HG02884 (cell line): Measurements from ENCODE around the gene UBQLNL.
A peak's percentile ranks its signal among the peaks of the same experiment; 100 is the strongest.

Source experiments
- ATAC-seq: cut with Tn5 transposase; IDR thresholded peaks from one replicate; pipeline ENCODE4 v1.9.1; 2021; ENCODE audit warnings: mild to moderate bottlenecking, moderate library complexity; ENCODE audit not compliant: unreplicated experiment

The UBQLNL gene

DNA sequence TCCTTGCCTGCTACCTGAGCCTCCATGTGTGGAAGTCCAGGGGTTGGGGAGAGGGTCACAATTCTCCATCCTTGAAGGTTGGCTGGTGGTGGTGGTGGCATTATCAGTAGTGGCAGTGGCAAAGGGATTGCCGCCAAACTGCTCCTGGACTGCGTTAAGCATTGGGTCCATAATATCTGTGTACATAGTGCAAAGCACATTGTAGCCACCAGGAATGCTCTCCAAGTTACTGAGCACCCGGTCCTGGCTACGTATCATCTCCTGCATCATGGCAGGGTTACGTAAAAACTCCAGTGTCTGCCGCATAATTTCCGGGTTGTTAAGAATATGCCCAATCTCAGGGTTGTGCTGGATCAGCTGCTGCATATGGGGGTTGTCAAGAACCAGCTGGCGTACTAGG is 7.9 kb downstream of the UBQLNL start:
- ATAC-seq: no peak

DNA sequence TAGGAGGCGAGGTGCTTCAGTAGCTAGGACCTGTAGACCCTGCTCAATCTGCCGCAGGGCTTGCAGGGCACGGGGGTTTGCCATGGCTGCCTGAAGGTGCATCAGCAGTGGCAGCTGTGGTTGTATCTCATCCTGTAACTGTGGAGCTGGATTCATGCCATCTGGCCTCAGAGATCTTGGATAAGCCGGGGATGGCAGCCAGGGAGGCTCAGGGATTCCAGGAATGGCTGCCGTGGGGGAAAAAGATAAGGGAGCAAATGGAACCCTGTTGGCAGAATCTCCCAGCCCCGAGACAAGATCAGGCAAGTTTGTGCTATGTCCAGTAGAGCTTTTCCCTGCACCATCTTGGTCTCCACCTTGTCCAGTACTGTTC is 8.6 kb downstream of the UBQLNL start:
- ATAC-seq: no peak

DNA sequence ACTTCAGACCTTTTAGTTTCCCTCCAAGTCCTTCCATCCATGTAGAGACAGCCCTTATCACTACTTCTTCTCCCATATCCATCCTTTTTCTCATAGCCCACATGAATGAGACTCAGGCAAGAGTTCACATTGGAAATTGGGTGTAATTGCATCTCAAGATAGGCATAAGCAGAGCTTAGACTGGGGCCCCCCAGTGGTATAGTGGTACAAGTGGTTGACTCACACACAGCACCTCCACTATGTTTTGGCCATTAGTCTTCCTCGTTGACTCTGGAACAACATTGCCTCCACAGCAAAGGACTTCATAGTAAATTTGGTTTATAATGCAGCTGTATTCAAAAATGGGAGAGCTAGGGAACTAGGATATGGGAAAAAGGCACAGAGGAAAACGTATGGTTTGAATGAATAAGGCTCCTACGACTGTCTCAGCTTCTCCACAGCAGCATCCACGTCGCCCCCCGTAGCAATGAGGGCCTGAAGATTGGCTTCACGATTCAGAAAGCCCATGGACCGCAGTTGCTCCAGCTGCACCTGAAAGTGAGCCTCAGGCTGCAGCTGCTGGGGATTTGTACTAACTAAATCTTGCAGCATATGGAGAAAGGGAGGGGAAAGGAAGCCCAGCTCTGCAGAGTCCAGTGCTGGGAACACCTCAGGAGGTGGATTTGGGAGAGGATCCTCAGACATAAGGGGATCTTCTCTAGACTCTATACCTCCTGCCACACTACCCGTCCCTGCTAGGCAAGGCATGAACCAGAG is 9.1 kb downstream of the UBQLNL start:
- ATAC-seq: no peak

DNA sequence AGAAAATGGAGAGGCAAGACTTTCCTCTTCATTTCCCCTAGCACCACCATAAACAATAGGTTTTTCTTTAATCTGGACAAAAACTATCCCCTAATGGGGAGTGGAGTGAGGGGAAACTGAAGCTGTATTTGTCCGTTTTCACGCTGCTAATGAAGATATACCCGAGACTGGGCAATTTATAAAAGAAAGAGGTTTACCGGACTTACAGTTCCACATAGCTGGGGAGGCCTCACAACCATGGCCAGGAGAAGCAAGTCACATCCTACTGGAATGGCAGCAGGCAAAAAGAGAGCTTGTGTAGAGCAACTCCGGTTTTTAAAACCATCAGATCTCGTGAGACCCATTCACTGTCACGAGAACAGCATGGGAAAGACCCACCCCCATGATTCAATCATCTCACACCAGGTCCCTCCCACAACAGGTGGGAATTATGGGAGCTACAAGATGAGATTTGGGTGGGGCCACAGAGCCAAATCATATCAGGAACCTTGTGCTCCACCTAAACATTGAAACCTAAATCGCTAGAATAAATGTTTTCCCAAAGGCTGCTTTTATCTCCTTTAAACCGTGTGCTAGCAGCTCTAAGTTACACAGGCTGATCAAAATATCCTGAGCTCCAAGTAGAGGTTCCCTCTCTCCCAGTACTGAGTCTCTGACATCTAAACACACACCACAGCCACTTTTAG is 11.0 kb downstream of the UBQLNL start:
- ATAC-seq: no peak

DNA sequence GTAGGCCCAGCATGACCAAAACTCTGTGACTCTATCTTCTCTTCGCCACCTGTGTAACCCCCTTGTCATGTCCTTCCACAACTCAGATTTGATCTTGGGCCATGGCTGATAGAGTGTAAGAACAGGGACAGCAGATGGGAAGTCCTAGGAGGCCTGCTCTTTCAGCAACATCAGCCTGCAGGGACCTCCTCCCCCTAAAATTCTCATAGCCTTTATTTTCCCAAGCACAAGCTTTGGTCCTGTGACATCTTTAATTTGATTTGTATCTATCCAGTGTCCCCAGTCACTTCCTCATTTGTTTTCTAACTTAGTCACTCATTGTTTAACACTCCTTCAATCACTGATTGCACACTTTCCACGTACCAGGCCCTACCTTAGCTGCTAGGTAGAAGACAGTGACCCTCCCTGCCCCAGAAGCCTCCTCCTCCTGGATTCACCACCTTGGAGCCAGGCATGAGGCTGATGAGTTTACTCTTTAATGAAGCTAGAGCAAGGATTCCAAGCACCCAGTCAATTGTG is 12.0 kb downstream of the UBQLNL start:
- ATAC-seq: no peak

DNA sequence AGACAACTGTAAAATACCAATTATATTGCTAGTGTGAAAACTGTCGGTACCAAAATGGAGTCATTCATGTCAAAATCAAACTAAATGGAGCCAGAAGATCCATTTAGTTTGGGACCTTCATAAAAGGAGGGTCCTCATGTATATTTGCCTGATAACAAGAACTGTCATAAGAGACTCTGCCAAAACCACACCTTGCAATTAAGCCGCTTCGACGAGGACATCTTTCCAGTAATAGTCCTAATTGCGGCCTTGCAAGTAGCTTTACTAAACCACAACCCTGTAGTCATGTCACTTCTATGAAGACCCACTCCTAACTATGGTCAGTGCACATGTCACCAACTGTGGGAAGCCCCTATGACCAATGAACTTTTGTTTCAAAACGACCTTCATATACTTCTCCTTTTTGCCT is 16.1 kb downstream of the UBQLNL start:
- no peak for ATAC-seq

DNA sequence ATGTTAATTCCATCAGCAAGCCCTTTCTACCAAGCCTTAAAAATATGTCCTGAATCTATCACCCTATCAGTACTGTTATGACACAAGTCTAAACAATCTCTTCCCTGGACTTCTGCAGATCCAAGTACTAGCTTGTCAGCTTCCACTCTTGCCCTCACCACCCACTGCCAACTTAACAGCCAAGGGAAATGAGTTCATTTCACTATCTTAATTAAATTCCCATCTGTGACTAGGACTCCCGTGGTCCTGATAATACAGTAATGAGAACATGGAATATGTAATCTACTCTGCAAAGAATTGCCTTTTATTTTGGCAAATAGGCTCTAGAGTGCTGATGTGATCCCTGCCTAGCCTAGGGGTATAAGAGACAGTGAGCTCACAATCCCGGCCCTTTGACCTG is 16.8 kb downstream of the UBQLNL start:
- ATAC-seq: no peak

DNA sequence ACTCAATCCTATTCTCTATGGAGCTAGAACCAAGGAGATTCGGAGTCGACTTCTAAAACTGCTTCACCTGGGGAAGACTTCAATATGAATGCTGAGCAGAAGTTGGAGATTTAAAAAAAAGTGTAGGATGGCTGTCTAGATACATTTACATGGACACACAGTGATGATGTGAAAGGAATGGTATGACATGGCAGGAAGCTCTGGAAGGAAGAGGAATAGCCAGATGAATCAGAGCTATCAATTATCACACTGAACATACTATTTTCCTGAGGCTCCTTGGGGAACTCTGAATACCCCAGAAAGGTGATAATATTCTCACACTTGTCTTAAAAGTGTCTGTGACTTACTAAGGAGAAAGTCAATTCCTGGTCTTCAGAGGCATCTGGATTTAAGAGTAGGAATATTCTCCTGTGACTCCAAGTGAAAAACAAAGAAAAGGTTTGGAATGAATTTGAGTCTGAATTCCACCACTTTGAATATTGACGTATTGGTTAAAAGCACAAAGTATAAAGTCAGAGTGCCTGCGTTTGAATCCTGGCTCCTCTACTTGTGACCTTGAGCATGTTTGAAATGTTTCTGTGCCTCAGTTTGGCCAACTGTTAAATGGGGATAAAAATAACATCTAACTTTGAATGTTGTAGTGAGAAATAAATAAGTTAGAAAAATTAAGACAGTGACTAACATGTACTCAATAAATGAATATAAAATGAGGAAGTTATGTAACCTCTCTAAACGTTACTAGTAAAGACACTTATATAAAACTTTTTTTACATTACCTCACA is 26.7 kb downstream of the UBQLNL start:
- ATAC-seq: no peak

DNA sequence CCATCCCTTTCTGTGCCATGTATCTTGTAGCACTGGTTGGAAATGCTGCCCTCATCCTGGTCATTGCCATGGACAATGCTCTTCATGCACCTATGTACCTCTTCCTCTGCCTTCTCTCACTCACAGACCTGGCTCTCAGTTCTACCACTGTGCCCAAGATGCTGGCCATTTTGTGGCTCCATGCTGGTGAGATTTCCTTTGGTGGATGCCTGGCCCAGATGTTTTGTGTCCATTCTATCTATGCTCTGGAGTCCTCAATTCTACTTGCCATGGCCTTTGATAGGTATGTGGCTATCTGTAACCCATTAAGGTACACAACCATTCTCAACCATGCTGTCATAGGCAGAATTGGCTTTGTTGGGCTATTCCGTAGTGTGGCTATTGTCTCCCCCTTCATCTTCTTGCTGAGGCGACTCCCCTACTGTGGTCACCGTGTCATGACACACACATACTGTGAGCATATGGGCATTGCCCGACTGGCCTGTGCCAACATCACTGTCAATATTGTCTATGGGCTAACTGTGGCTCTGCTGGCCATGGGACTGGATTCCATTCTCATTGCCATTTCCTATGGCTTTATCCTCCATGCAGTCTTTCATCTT is 27.6 kb downstream of the UBQLNL start:
- no peak for ATAC-seq

DNA sequence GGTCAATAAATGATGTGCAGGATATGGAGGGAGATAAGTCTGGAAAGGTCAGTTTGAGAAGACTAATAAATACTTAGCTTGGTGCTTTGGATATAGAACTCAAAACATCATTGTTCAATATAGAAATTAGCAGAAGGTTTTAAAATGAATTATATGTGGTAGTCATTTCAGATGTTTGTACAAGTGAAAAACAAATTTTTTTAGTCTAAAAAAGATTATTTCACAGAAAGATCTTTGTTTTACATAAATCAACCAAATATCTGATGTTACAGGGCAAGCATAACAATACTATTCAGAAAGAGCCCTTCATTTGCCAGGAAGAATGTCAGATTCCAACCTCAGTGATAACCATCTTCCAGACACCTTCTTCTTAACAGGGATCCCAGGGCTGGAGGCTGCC is 28.1 kb downstream of the UBQLNL start, which contains the start of gene OR52D1:
Gene OR52D1 (plus strand): TSS at position 301 of the 400 bp plus-strand sequence. CDS start 22 bp downstream, at position 323.
- ATAC-seq: no peak

DNA sequence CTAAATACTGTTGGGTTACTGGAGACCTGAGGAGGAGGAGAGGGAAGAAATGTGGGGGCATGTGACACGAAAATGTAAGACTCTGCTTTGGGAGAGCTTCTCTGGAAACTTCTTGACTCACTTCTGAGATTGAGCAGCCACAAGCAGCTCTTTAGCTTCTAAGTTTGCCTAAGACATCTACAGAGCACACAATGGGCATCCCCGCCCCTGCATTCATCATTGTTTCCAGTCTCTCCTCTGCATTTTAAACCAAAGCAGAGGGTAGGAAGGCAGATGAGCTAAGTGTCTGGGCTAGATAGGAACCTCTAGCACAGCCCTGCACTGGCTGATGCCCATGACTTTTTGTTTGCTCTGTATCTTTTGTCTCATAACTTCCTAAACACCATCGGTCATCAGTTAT is 30.1 kb downstream of the UBQLNL start:
- ATAC-seq: no peak

DNA sequence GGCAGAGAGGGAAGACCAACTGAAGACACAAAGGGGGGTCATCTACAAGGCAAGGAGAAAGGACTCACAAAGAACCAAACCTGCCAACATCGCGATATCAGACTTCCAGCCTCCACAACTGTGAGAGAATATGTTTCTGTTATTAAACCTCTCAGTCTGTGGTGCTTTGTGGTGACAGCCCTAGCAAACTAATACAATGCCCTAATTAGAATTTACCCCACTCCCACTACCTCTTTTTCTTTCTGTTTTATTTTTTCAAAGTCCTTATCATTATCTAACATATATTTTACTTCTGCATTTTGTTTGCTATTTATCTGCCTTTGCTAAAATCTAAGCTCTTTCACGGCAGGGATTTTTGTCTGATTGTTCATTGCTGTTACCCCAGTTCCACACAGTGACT is 30.5 kb downstream of the UBQLNL start:
- no peak for ATAC-seq

DNA sequence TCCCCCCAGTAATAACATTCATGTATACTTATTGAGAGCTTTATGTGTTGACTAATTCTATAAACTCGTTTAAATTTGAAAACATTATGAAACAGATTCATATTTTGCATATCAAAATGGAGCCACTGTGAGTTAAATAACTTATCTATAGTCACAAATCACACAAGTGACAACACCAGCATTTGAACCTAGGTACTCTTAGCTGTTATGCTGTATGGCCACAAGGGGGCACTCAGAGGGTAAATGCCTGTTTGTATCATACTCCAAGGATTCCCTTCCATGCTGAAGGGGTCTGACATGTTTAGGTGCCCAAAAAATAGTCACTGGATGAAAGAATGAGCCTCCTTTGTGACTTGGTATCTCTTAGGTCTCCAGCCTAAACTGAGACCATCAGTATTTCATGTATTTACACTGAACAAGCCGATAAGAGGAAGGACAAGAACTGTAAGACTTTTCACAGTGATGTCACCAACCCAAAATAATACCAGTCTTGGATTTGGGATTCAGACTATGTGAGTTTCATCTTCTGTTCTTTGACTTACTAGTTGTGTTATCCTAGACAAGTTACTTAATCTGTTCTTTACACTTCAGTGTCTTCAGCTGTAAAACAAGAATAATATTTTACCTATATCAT is 40.2 kb downstream of the UBQLNL start:
- peak; percentile 89 for ATAC-seq

DNA sequence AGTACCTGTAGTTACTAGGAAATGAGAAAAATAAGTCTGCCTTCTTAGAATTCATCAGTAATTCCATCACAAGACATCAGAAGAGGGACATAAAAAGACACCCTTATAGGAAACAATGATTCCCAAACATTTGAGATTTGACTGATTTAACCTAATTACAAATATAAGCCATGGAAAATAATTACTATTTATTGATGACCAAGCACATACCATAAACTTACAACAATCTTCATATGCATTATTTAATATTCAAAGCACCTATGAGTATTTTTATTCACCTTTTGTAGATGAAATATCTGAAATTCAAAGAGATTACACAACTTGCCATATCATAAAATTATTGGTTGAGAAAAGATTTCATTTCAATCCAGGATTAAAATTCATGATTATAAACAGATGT is 42.6 kb downstream of the UBQLNL start:
- no peak for ATAC-seq

DNA sequence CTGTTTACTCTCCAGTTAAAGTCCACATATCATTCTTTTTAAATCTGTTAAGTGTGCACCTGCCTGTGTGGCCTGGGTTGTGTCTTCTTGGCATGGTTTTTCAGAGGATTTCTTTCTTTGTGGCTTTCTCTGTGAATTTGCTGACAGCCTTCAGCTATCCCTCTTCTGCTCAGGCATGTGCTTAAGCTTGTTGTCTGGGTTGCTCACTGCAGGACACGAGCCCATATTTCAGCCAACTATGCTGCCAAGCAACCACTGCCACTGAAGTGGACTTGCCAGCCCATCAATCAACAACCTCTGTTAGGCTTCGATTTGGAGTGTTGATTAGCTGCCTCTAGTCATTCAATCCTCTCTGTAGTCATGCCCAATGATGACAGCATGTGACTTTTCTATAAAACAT is 49.0 kb downstream of the UBQLNL start:
- ATAC-seq: no peak
